Neuronal stem cell (in vitro differentiated cells): ENCODE results near the gene IQUB.

Source experiments
- DNase-seq: peaks from one replicate; pipeline ENCODE4 v3.0.0-alpha.2; 2013; ENCODE audit warnings: low spot score
- H2AFZ ChIP-seq: one replicate; pipeline ENCODE4 v1.6.1; 2013; ENCODE audit warnings: mild to moderate bottlenecking, low read length, inconsistent platforms
- H2AK5ac ChIP-seq: 2 replicates; pipeline ENCODE4 v1.6.1; 2013; ENCODE audit warnings: low read depth, mild to moderate bottlenecking, inconsistent platforms, low read length, moderate library complexity, mixed read lengths
- H2BK120ac ChIP-seq: 2 replicates; pipeline ENCODE4 v1.6.1; 2013; ENCODE audit warnings: low read depth, mild to moderate bottlenecking, inconsistent platforms, low read length, moderate library complexity, mixed read lengths
- H2BK12ac ChIP-seq: one replicate; pipeline ENCODE4 v1.6.1; 2013; ENCODE audit warnings: low read length, inconsistent platforms
- H2BK15ac ChIP-seq: 2 replicates; pipeline ENCODE4 v1.6.1; 2013; ENCODE audit warnings: mild to moderate bottlenecking, low read length, inconsistent platforms, mixed read lengths
- H2BK5ac ChIP-seq: one replicate; pipeline ENCODE4 v1.6.1; 2013; ENCODE audit warnings: inconsistent platforms, mild to moderate bottlenecking, low read length, moderate library complexity
- H3K14ac ChIP-seq: one replicate; pipeline ENCODE4 v1.6.1; 2013; ENCODE audit warnings: low read length, inconsistent platforms
- H3K18ac ChIP-seq: 2 replicates; pipeline ENCODE4 v1.6.1; 2013; ENCODE audit warnings: low read length, inconsistent platforms
- H3K23ac ChIP-seq: 2 replicates; pipeline ENCODE4 v1.6.1; 2013; ENCODE audit warnings: low read depth, mild to moderate bottlenecking, mixed read lengths, low read length, inconsistent platforms; ENCODE audit not compliant: poor library complexity
- H3K27ac ChIP-seq: replicated peaks from 3 replicates; pipeline ENCODE4 v1.5.1; 2013; ENCODE audit warnings: low read length, inconsistent platforms
- H3K27me3 ChIP-seq, 3 experiments: 2 replicates each; pipeline ENCODE4 v1.6.1; 2013; ENCODE audit warnings: low read length in 3 of 3, mild to moderate bottlenecking in 2 of 3, inconsistent platforms in 1 of 3, low read depth in 1 of 3, mixed read lengths in 1 of 3, moderate library complexity in 1 of 3; ENCODE audit not compliant: control insufficient read depth in 3 of 3, insufficient read depth in 3 of 3
- H3K36me3 ChIP-seq, 2 donors: replicated peaks in 1 of 2; 2 replicates each; pipeline ENCODE4 v1.6.1; 2013; ENCODE audit warnings: low read length in 2 of 2; ENCODE audit not compliant: control insufficient read depth in 2 of 2, insufficient read depth in 2 of 2
- H3K4ac ChIP-seq: 2 replicates; pipeline ENCODE4 v1.6.1; 2013; ENCODE audit warnings: inconsistent platforms, mild to moderate bottlenecking, low read length, moderate library complexity
- H3K4me1 ChIP-seq, 2 donors: 1 replicate in 1 of 2; 2 replicates in 1 of 2; pipeline ENCODE4 v1.6.1; 2013; ENCODE audit warnings: low read length in 2 of 2, low read depth in 1 of 2; ENCODE audit not compliant: control insufficient read depth in 2 of 2, insufficient read depth in 1 of 2
- H3K4me2 ChIP-seq: one replicate; pipeline ENCODE4 v1.6.1; 2013; ENCODE audit warnings: mild to moderate bottlenecking, low read length, inconsistent platforms; ENCODE audit not compliant: insufficient read depth, poor library complexity, severe bottlenecking
- H3K4me3 ChIP-seq, 2 donors: 2 replicates each; pipeline ENCODE4 v1.5.1; 2013; ENCODE audit warnings: low read length in 2 of 2, mild to moderate bottlenecking in 2 of 2, inconsistent platforms in 1 of 2, moderate library complexity in 1 of 2
- H3K79me1 ChIP-seq: one replicate; pipeline ENCODE4 v1.6.1; 2013; ENCODE audit warnings: low read depth, mild to moderate bottlenecking, inconsistent platforms, low read length, moderate library complexity
- H3K9ac ChIP-seq: one replicate; pipeline ENCODE4 v1.6.1; 2013; ENCODE audit warnings: mild to moderate bottlenecking, low read depth, low read length, inconsistent platforms; ENCODE audit not compliant: poor library complexity
- H3K9me3 ChIP-seq, 2 donors: replicated peaks in 1 of 2; 2 replicates each; pipeline versions ENCODE3 to v1.6.1; 2013; ENCODE audit warnings: low read length in 2 of 2, mild to moderate bottlenecking in 2 of 2, inconsistent platforms in 1 of 2, low read depth in 1 of 2, mixed read lengths in 1 of 2, moderate library complexity in 1 of 2; ENCODE audit not compliant: control insufficient read depth in 2 of 2, insufficient read depth in 1 of 2
- H4K8ac ChIP-seq: one replicate; pipeline ENCODE4 v1.6.1; 2013; ENCODE audit warnings: low read depth, mild to moderate bottlenecking, inconsistent platforms, low read length, moderate library complexity
- H4K91ac ChIP-seq: one replicate; pipeline ENCODE4 v1.6.1; 2013; ENCODE audit warnings: low read length, low read depth, mild to moderate bottlenecking, inconsistent platforms; ENCODE audit not compliant: poor library complexity
- WGBS, 2 donors: extraction: QIAGEN DNeasy Blood & Tissue Kit; methylation state at CpG; one replicate each; pipeline ENCODE4 v1.1.7; 2013; ENCODE audit warnings: missing lambda C conversion rate in 2 of 2, mixed read lengths in 1 of 2; ENCODE audit not compliant: insufficient read length in 2 of 2, insufficient replicate concordance in 1 of 2; ENCODE audit errors: extremely low coverage in 2 of 2; 5-methylcytosine and 5-hydroxymethylcytosine counted together

The IQUB gene

DNA sequence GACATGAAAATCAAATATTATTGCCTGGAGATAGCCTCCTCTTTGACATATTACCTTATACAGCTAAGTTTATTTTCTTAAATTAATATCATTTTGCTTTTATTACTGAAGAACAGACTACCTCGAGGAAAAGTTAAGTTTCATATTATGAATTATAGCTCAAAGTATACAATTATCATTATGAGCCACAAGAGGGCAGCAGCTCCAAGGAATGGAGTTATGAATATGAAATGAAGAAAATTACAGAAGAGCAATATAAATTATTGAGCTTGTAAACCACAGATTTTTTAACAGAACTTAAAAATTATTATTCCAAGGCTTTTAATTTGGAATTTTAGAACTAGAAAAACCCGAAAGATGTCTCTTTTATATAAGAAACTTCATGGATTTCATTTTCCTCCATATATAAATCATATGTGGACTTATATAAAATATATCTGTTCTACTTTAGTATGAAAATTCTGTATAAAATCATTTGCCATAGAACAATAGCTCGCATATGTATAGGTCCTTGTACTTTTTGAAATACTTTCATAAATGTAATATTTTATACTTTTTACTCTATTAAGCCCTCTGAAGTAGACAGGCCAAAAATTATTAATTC lies 40.1 kb downstream of the IQUB start:
- H2BK12ac ChIP-seq: no peak overlapping the region
- H2AFZ ChIP-seq: no peak overlapping the region
- DNase-seq: no peak
- no peak overlapping the region for H2BK5ac ChIP-seq
- H3K9me3 ChIP-seq: no peaks in the 10 kb centered on the region
- H3K4me3 ChIP-seq: no peak overlapping the region
- no peak overlapping the region for H4K8ac ChIP-seq
- H3K27ac ChIP-seq: no peak overlapping the region
- no peaks in the 10 kb centered on the region for H3K79me1 ChIP-seq
- no peak overlapping the region for H2BK120ac ChIP-seq
- H3K23ac ChIP-seq: no peak overlapping the region
- no peaks in the 10 kb centered on the region for H3K36me3 ChIP-seq
- no CpG with 5 or more reads among the region's 3 CpGs for WGBS, 2 donors
- no peak overlapping the region for H4K91ac ChIP-seq
- H3K18ac ChIP-seq: no peak overlapping the region
- no peak overlapping the region for H2BK15ac ChIP-seq
- no peak overlapping the region for H3K4ac ChIP-seq
- no peak overlapping the region for H3K9ac ChIP-seq
- H3K4me2 ChIP-seq: no peak overlapping the region
- no peak overlapping the region for H2AK5ac ChIP-seq
- H3K27me3 ChIP-seq: no peaks in the 10 kb centered on the region
- H3K4me1 ChIP-seq: no peaks in the 10 kb centered on the region
- no peak overlapping the region for H3K14ac ChIP-seq

DNA sequence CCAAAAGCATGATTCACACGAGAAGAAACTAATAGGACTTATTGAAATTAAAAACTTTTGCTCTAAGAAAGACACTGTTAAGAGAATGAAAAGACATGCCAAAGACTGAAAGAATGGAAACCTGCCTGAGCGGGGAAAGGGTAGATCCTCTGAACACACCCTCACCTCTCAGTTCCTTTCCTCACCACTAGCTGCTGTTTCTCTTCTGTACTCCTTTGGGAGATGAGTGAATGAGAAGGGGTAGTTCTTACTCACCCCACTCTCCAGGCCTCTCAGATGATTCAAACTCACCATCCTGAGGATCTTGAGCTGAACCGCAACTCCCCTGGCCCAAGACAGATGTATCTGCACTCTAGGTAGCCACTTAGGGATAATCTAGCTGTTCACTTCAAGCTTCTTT lies 41.9 kb downstream of the IQUB start:
- H2AFZ ChIP-seq: no peak overlapping the region

DNA sequence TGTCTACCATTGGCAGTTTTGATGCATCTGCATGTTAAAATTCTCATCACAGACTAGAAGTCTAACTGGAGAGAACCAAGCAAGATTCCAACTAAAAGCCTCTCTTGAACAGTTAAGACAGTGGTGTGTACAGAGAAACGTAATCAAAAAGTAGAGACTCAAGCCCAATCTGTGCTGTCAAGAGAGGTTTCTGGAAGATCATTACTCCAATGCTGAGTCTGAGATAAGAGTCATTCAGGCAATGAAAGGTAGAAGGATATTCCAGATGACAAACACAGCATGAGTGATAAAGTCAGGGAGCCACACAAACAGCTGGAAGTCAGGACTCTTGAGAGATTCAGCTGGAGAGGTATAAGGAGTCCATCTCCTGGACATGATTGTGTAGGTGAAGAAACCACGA lies 48.7 kb downstream of the IQUB start:
- Histone ChIP-seq H2BK15ac (no peak overlapping the region), H3K4me3 (no peak overlapping the region), H3K9ac (no peak overlapping the region), H3K4me1 (no peaks in the 10 kb centered on the region), H3K27me3 (no peaks in the 10 kb centered on the region), H2BK12ac (no peak overlapping the region), H3K4ac (no peak overlapping the region), H2AFZ (no peak overlapping the region), H2BK5ac (no peak overlapping the region), H3K4me2 (no peak overlapping the region), H2BK120ac (no peak overlapping the region), H3K36me3 (peaks cover 0 to 2% of the 10 kb centered on the region in 2 donors), H3K27ac (no peak overlapping the region), H3K79me1 (no peaks in the 10 kb centered on the region), H3K18ac (no peak overlapping the region), H3K9me3 (no peaks in the 10 kb centered on the region), H4K8ac (no peak overlapping the region), H3K23ac (no peak overlapping the region), H4K91ac (no peak overlapping the region), H3K14ac (no peak overlapping the region), H2AK5ac (no peak overlapping the region)
- no CpG with 5 or more reads among the region's 2 CpGs for WGBS, 2 donors
- no peak for DNase-seq

More for the DNA sequence above, 41.9 kb downstream of the IQUB start:
- no peak overlapping the region for H3K14ac ChIP-seq
- no CpG with 5 or more reads among the region's 3 CpGs for WGBS, 2 donors
- no peak overlapping the region for H3K4me2 ChIP-seq
- no peak overlapping the region for H3K4ac ChIP-seq
- H3K79me1 ChIP-seq: no peaks in the 10 kb centered on the region
- H2BK5ac ChIP-seq: no peak overlapping the region
- no peak for DNase-seq
- no peak overlapping the region for H3K9ac ChIP-seq
- H3K18ac ChIP-seq: no peak overlapping the region
- H4K8ac ChIP-seq: no peak overlapping the region
- H4K91ac ChIP-seq: no peak overlapping the region
- H3K9me3 ChIP-seq: no peaks in the 10 kb centered on the region
- H3K27me3 ChIP-seq: no peaks in the 10 kb centered on the region
- no peak overlapping the region for H3K4me3 ChIP-seq
- H2AK5ac ChIP-seq: no peak overlapping the region
- no peak overlapping the region for H2BK120ac ChIP-seq
- H2BK15ac ChIP-seq: no peak overlapping the region
- no peaks in the 10 kb centered on the region for H3K4me1 ChIP-seq
- H3K27ac ChIP-seq: no peak overlapping the region
- no peak overlapping the region for H3K23ac ChIP-seq
- H3K36me3 ChIP-seq: no peaks in the 10 kb centered on the region
- H2BK12ac ChIP-seq: no peak overlapping the region

- H3K4me1 ChIP-seq: no peaks in the 10 kb centered on the region
- no peaks in the 10 kb centered on the region for H3K27me3 ChIP-seq
- H3K23ac ChIP-seq: no peak overlapping the region
- DNase-seq: no peak
- H3K14ac ChIP-seq: no peak overlapping the region
- H2BK120ac ChIP-seq: no peak overlapping the region
- no peak overlapping the region for H3K4ac ChIP-seq
- no peaks in the 10 kb centered on the region for H3K9me3 ChIP-seq
- no peak overlapping the region for H3K4me3 ChIP-seq
- no peak overlapping the region for H4K8ac ChIP-seq
- no peak overlapping the region for H3K4me2 ChIP-seq
- peaks cover 0 to 2% of the 10 kb centered on the region in 2 donors for H3K36me3 ChIP-seq
- no CpG with 5 or more reads among the region's 1 CpG for WGBS, 2 donors
- H2BK15ac ChIP-seq: no peak overlapping the region
- H2BK12ac ChIP-seq: no peak overlapping the region
- H3K27ac ChIP-seq: no peak overlapping the region
- no peak overlapping the region for H3K18ac ChIP-seq
- no peak overlapping the region for H4K91ac ChIP-seq
- H2BK5ac ChIP-seq: no peak overlapping the region
- H3K9ac ChIP-seq: no peak overlapping the region
- no peaks in the 10 kb centered on the region for H3K79me1 ChIP-seq
- no peak overlapping the region for H2AFZ ChIP-seq
- no peak overlapping the region for H2AK5ac ChIP-seq
Measured at GRCh38 chr7:123485187-123485586, 49.2 kb downstream of the IQUB start.
